ENCODE results near the gene OR2H1. TPM values are rescaled to one million over a fixed set of nuclear protein-coding genes. Genes with fewer than 3 reads are reported as not detected.

The OR2H1 gene
- polyA plus RNA-seq (2013): not detected

- Histone ChIP-seq H3K27ac (ENCODE audit: insufficient read depth in 1 of 2, low read depth in 1 of 2, low read length in 2 of 2, poor library complexity in 1 of 2, severe bottlenecking in 2 of 2) (no peak within 1 kb of the TSS), H3K4me1 (ENCODE audit: control extremely low read depth in 1 of 4, control insufficient read depth in 4 of 4, insufficient read depth in 4 of 4, low read length in 3 of 4) (peaks cover 0 to 3% (median 0%) of the 10 kb centered on the region in 4 experiments), H3K9me3 (ENCODE audit: control extremely low read depth in 1 of 5, control insufficient read depth in 4 of 5, insufficient read depth in 2 of 5, low read depth in 1 of 5, low read length in 4 of 5) (no peaks in the 10 kb centered on the region), H3K36me3 (ENCODE audit: control insufficient read depth in 4 of 4, insufficient read depth in 4 of 4, low read length in 3 of 4) (no peaks in the 10 kb centered on the region), H3K4me3 (ENCODE audit: control insufficient read depth in 1 of 7, extremely low read depth in 1 of 7, insufficient read depth in 4 of 7, low read depth in 2 of 7, low read length in 6 of 7) (no peak within 1 kb of the TSS), H3K27me3 (replicated peaks in 2 of 5; ENCODE audit: control insufficient read depth in 4 of 5, insufficient read depth in 5 of 5, low read length in 4 of 5) (no peaks in the 10 kb centered on the region)
- DNase-seq: no peak
- CTCF ChIA-PET: no interaction called here
- POLR2A ChIA-PET: no interaction called here
- WGBS (ENCODE audit: insufficient coverage): no CpG with 5 or more reads among the region's 2 CpGs
These were observed at the start of gene OR2H1, which contains the start of gene OR11A1 for GRCh38 chr6:29456971-29457370. Gene OR2H1, plus strand, starts transcription at chr6:29457155. Its CDS starts 4,615 bp downstream, at chr6:29461770. Gene OR11A1, minus strand, starts transcription at chr6:29457071. Its CDS starts 29,430 bp downstream, at chr6:29427641.

GRCh38 chr6:29414588-29414987 lies 42.4 kb upstream of the OR2H1 start, which contains the start of gene OR12D1:
Gene OR12D1, plus strand, starts transcription at chr6:29414928.
- CTCF ChIA-PET: interaction anchor here (1.0 kb wide), 1 partner anchor 172 kb away, joined by 3 read pairs; no protein-coding TSS in a partner anchor
- POLR2A ChIA-PET: no interaction called here

GRCh38 chr6:29419516-29419915 lies 37.4 kb upstream of the OR2H1 start:
- Histone ChIP-seq H3K4me1 (ENCODE audit: control extremely low read depth in 1 of 4, control insufficient read depth in 4 of 4, insufficient read depth in 4 of 4, low read length in 3 of 4) (no peaks in the 10 kb centered on the region), H3K9me3 (ENCODE audit: control extremely low read depth in 1 of 5, control insufficient read depth in 4 of 5, insufficient read depth in 2 of 5, low read depth in 1 of 5, low read length in 4 of 5) (no peaks in the 10 kb centered on the region), H3K27ac (ENCODE audit: insufficient read depth in 1 of 2, low read depth in 1 of 2, low read length in 2 of 2, poor library complexity in 1 of 2, severe bottlenecking in 2 of 2) (no peak overlapping the region), H3K27me3 (replicated peaks in 2 of 5; ENCODE audit: control insufficient read depth in 4 of 5, insufficient read depth in 5 of 5, low read length in 4 of 5) (peaks cover 0 to 2% (median 0%) of the 10 kb centered on the region in 5 experiments), H3K4me3 (ENCODE audit: control insufficient read depth in 1 of 7, extremely low read depth in 1 of 7, insufficient read depth in 4 of 7, low read depth in 2 of 7, low read length in 6 of 7) (no peak overlapping the region), H3K36me3 (ENCODE audit: control insufficient read depth in 4 of 4, insufficient read depth in 4 of 4, low read length in 3 of 4) (no peaks in the 10 kb centered on the region)
- WGBS (ENCODE audit: insufficient coverage): no CpG with 5 or more reads among the region's 3 CpGs
- DNase-seq: no peak
- CTCF ChIA-PET: no interaction called here
- POLR2A ChIA-PET: no interaction called here

More at GRCh38 chr6:29414588-29414987, 42.4 kb upstream of the OR2H1 start, which contains the start of gene OR12D1:
- no peak within 1 kb of the TSS for H3K4me3 ChIP-seq (ENCODE audit: control insufficient read depth in 1 of 7, extremely low read depth in 1 of 7, insufficient read depth in 4 of 7, low read depth in 2 of 7, low read length in 6 of 7)
- H3K4me1 ChIP-seq (ENCODE audit: control extremely low read depth in 1 of 4, control insufficient read depth in 4 of 4, insufficient read depth in 4 of 4, low read length in 3 of 4): no peaks in the 10 kb centered on the region
- H3K9me3 ChIP-seq (ENCODE audit: control extremely low read depth in 1 of 5, control insufficient read depth in 4 of 5, insufficient read depth in 2 of 5, low read depth in 1 of 5, low read length in 4 of 5): peaks cover 0 to 13% (median 3%) of the 10 kb centered on the region in 5 experiments
- no peaks in the 10 kb centered on the region for H3K36me3 ChIP-seq (ENCODE audit: control insufficient read depth in 4 of 4, insufficient read depth in 4 of 4, low read length in 3 of 4)
- H3K27ac ChIP-seq (ENCODE audit: insufficient read depth in 1 of 2, low read depth in 1 of 2, low read length in 2 of 2, poor library complexity in 1 of 2, severe bottlenecking in 2 of 2): no peak within 1 kb of the TSS
- DNase-seq: no peak
- peaks cover 0 to 2% (median 0%) of the 10 kb centered on the region in 5 experiments for H3K27me3 ChIP-seq (replicated peaks in 2 of 5; ENCODE audit: control insufficient read depth in 4 of 5, insufficient read depth in 5 of 5, low read length in 4 of 5)

- Histone ChIP-seq H3K9me3 (ENCODE audit: control extremely low read depth in 1 of 5, control insufficient read depth in 4 of 5, insufficient read depth in 2 of 5, low read depth in 1 of 5, low read length in 4 of 5) (no peaks in the 10 kb centered on the region), H3K4me1 (ENCODE audit: control extremely low read depth in 1 of 4, control insufficient read depth in 4 of 4, insufficient read depth in 4 of 4, low read length in 3 of 4) (no peaks in the 10 kb centered on the region), H3K4me3 (ENCODE audit: control insufficient read depth in 1 of 7, extremely low read depth in 1 of 7, insufficient read depth in 4 of 7, low read depth in 2 of 7, low read length in 6 of 7) (no peak overlapping the region), H3K36me3 (ENCODE audit: control insufficient read depth in 4 of 4, insufficient read depth in 4 of 4, low read length in 3 of 4) (no peaks in the 10 kb centered on the region), H3K27ac (ENCODE audit: insufficient read depth in 1 of 2, low read depth in 1 of 2, low read length in 2 of 2, poor library complexity in 1 of 2, severe bottlenecking in 2 of 2) (no peak overlapping the region), H3K27me3 (replicated peaks in 2 of 5; ENCODE audit: control insufficient read depth in 4 of 5, insufficient read depth in 5 of 5, low read length in 4 of 5) (no peaks in the 10 kb centered on the region)
- ChIA-PET POLR2A (no interaction called here), CTCF (interaction anchor here (0.8 kb wide), 1 partner anchor 226 kb away, joined by 3 read pairs; no protein-coding TSS in a partner anchor)
- no peak for DNase-seq
- WGBS (ENCODE audit: insufficient coverage): 100% methylated on average over 1 of the region's 2 CpGs
These were observed 32.8 kb upstream of the OR2H1 start for GRCh38 chr6:29424168-29424567.

GRCh38 chr6:29424575-29424974 lies 32.4 kb upstream of the OR2H1 start:
- H3K36me3 ChIP-seq (ENCODE audit: control insufficient read depth in 4 of 4, insufficient read depth in 4 of 4, low read length in 3 of 4): no peaks in the 10 kb centered on the region
- ChIA-PET POLR2A (no interaction called here), CTCF (interaction anchor here (0.8 kb wide), 1 partner anchor 225 kb away, joined by 3 read pairs; no protein-coding TSS in a partner anchor)
- no peaks in the 10 kb centered on the region for H3K27me3 ChIP-seq (replicated peaks in 2 of 5; ENCODE audit: control insufficient read depth in 4 of 5, insufficient read depth in 5 of 5, low read length in 4 of 5)
- WGBS (ENCODE audit: insufficient coverage): 17% methylated on average over 1 of the region's 2 CpGs
- H3K4me1 ChIP-seq (ENCODE audit: control extremely low read depth in 1 of 4, control insufficient read depth in 4 of 4, insufficient read depth in 4 of 4, low read length in 3 of 4): no peaks in the 10 kb centered on the region
- peak in 2 of 3 donors; percentile 4 to 8 for DNase-seq
- H3K4me3 ChIP-seq (ENCODE audit: control insufficient read depth in 1 of 7, extremely low read depth in 1 of 7, insufficient read depth in 4 of 7, low read depth in 2 of 7, low read length in 6 of 7): no peak overlapping the region
- no peaks in the 10 kb centered on the region for H3K9me3 ChIP-seq (ENCODE audit: control extremely low read depth in 1 of 5, control insufficient read depth in 4 of 5, insufficient read depth in 2 of 5, low read depth in 1 of 5, low read length in 4 of 5)
- no peak overlapping the region for H3K27ac ChIP-seq (ENCODE audit: insufficient read depth in 1 of 2, low read depth in 1 of 2, low read length in 2 of 2, poor library complexity in 1 of 2, severe bottlenecking in 2 of 2)

GRCh38 chr6:29425075-29425474 lies 31.9 kb upstream of the OR2H1 start:
- CTCF ChIA-PET: no interaction called here
- H3K27ac ChIP-seq (ENCODE audit: insufficient read depth in 1 of 2, low read depth in 1 of 2, low read length in 2 of 2, poor library complexity in 1 of 2, severe bottlenecking in 2 of 2): no peak overlapping the region
- no peak for DNase-seq
- no peak overlapping the region for H3K4me3 ChIP-seq (ENCODE audit: control insufficient read depth in 1 of 7, extremely low read depth in 1 of 7, insufficient read depth in 4 of 7, low read depth in 2 of 7, low read length in 6 of 7)
- H3K4me1 ChIP-seq (ENCODE audit: control extremely low read depth in 1 of 4, control insufficient read depth in 4 of 4, insufficient read depth in 4 of 4, low read length in 3 of 4): no peaks in the 10 kb centered on the region
- no peaks in the 10 kb centered on the region for H3K36me3 ChIP-seq (ENCODE audit: control insufficient read depth in 4 of 4, insufficient read depth in 4 of 4, low read length in 3 of 4)
- H3K9me3 ChIP-seq (ENCODE audit: control extremely low read depth in 1 of 5, control insufficient read depth in 4 of 5, insufficient read depth in 2 of 5, low read depth in 1 of 5, low read length in 4 of 5): no peaks in the 10 kb centered on the region
- POLR2A ChIA-PET: no interaction called here
- no CpG with 5 or more reads among the region's 1 CpG for WGBS (ENCODE audit: insufficient coverage)
- H3K27me3 ChIP-seq (replicated peaks in 2 of 5; ENCODE audit: control insufficient read depth in 4 of 5, insufficient read depth in 5 of 5, low read length in 4 of 5): no peaks in the 10 kb centered on the region

- Histone ChIP-seq H3K27ac (ENCODE audit: insufficient read depth in 1 of 2, low read depth in 1 of 2, low read length in 2 of 2, poor library complexity in 1 of 2, severe bottlenecking in 2 of 2) (no peak overlapping the region), H3K4me1 (ENCODE audit: control extremely low read depth in 1 of 4, control insufficient read depth in 4 of 4, insufficient read depth in 4 of 4, low read length in 3 of 4) (no peaks in the 10 kb centered on the region), H3K27me3 (replicated peaks in 2 of 5; ENCODE audit: control insufficient read depth in 4 of 5, insufficient read depth in 5 of 5, low read length in 4 of 5) (no peaks in the 10 kb centered on the region), H3K9me3 (ENCODE audit: control extremely low read depth in 1 of 5, control insufficient read depth in 4 of 5, insufficient read depth in 2 of 5, low read depth in 1 of 5, low read length in 4 of 5) (no peaks in the 10 kb centered on the region), H3K36me3 (ENCODE audit: control insufficient read depth in 4 of 4, insufficient read depth in 4 of 4, low read length in 3 of 4) (no peaks in the 10 kb centered on the region), H3K4me3 (ENCODE audit: control insufficient read depth in 1 of 7, extremely low read depth in 1 of 7, insufficient read depth in 4 of 7, low read depth in 2 of 7, low read length in 6 of 7) (no peak overlapping the region)
- WGBS (ENCODE audit: insufficient coverage): 100% methylated on average over 2 of the region's 3 CpGs
- no peak for DNase-seq
- ChIA-PET POLR2A (no interaction called here), CTCF (interaction anchor here (0.7 kb wide), 1 partner anchor 191 kb away, joined by 3 read pairs; no protein-coding TSS in a partner anchor)
These were observed 30.3 kb upstream of the OR2H1 start for GRCh38 chr6:29426654-29427053.

Data from common myeloid progenitor, CD34-positive (primary cell).